IMR-90 (cell line): Measurements from ENCODE around the gene SIT1.
"Not testable (repeated sequence)": the region's sequence is repeated elsewhere in the genome, so short reads cannot be mapped to it uniquely, and the experiment has no call there.

Experiments
- BHLHE40 ChIP-seq: fragments of 150-350 bp; IDR thresholded peaks from 2 replicates; pipeline ENCODE4 v1.6.1; 2016; ENCODE audit warnings: mild to moderate bottlenecking, low read depth, low read length
- CEBPB ChIP-seq: IDR thresholded peaks from 2 replicates; pipeline ENCODE4 v1.6.1; 2012; ENCODE audit warnings: low read depth, low read length, improper control_type of control experiment
- FOS ChIP-seq: fragments of 150-350 bp; IDR thresholded peaks from 2 replicates; pipeline ENCODE4 v1.6.1; 2016; ENCODE audit warnings: low read depth, low read length
- MAFK ChIP-seq: IDR thresholded peaks from 2 replicates; pipeline ENCODE4 v1.6.1; 2012; ENCODE audit warnings: low read depth, low read length, improper control_type of control experiment
- MAZ ChIP-seq: IDR thresholded peaks from 2 replicates; pipeline ENCODE4 v1.6.1; 2012; ENCODE audit warnings: low read depth, mild to moderate bottlenecking, low read length, improper control_type of control experiment, moderate library complexity, borderline replicate concordance
- MXI1 ChIP-seq: IDR thresholded peaks from 2 replicates; pipeline ENCODE4 v1.6.1; 2012; ENCODE audit warnings: low read depth, mild to moderate bottlenecking, low read length, moderate library complexity, borderline replicate concordance
- NFE2L2 ChIP-seq: fragments of 150-350 bp; IDR thresholded peaks from 2 replicates; pipeline ENCODE4 v1.6.1; 2016; ENCODE audit warnings: low read depth, mild to moderate bottlenecking, low read length
- POLR2A ChIP-seq: IDR thresholded peaks from 2 replicates; pipeline ENCODE4 v1.6.1; 2012; ENCODE audit warnings: mild to moderate bottlenecking, low read depth, low read length
- RAD21 ChIP-seq: IDR thresholded peaks from 2 replicates; pipeline ENCODE4 v1.6.1; 2012; ENCODE audit warnings: low read length, improper control_type of control experiment
- RFX5 ChIP-seq: IDR thresholded peaks from 2 replicates; pipeline ENCODE4 v1.8.0; 2012; ENCODE audit warnings: low read depth, mild to moderate bottlenecking, low read length, moderate library complexity
- SMC3 ChIP-seq: fragments of 150-350 bp; IDR thresholded peaks from 2 replicates; pipeline ENCODE4 v1.6.1; 2016; ENCODE audit warnings: low read depth, mild to moderate bottlenecking, antibody characterized with exemption, low read length, moderate library complexity
- TF ChIP-seq, protein P1 (sequence below): conservative IDR thresholded peaks from 2 replicates; pipeline ENCODE4 v1.5.1; 2012; ENCODE audit warnings: mild to moderate bottlenecking, low read depth, low read length, improper control_type of control experiment
- TF ChIP-seq, protein P2 (sequence below): fragments of 150-350 bp; IDR thresholded peaks from 2 replicates; pipeline ENCODE4 v1.6.1; 2017; ENCODE audit warnings: mild to moderate bottlenecking, antibody characterized with exemption, low read length, low read depth
- TF ChIP-seq, protein P3 (sequence below): fragments of 150-350 bp; IDR thresholded peaks from 2 replicates; pipeline ENCODE4 v1.6.1; 2016; ENCODE audit warnings: low read depth, mild to moderate bottlenecking, low read length, moderate library complexity, borderline replicate concordance

DNA sequence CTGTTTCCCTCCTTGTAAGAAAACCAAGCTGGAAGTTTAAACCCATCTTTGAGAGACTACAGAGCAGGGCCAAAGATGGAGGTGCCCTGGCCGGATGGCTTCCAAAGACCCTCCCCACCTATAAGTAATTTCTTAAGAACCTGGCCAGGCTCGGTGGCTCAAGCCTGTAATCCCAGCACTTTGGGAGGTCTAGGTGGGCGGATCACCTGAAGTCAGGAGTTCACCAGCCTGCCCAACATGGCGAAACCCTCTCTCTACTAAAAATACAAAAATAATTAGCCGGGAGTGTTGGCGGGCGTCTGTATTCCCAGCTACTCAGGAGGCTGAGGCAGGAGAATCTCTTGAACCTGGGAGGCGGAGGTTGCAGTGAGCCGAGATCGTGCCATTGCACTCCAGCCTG lies 5.0 kb downstream of the SIT1 start:
- TF ChIP-seq, protein P1, sequence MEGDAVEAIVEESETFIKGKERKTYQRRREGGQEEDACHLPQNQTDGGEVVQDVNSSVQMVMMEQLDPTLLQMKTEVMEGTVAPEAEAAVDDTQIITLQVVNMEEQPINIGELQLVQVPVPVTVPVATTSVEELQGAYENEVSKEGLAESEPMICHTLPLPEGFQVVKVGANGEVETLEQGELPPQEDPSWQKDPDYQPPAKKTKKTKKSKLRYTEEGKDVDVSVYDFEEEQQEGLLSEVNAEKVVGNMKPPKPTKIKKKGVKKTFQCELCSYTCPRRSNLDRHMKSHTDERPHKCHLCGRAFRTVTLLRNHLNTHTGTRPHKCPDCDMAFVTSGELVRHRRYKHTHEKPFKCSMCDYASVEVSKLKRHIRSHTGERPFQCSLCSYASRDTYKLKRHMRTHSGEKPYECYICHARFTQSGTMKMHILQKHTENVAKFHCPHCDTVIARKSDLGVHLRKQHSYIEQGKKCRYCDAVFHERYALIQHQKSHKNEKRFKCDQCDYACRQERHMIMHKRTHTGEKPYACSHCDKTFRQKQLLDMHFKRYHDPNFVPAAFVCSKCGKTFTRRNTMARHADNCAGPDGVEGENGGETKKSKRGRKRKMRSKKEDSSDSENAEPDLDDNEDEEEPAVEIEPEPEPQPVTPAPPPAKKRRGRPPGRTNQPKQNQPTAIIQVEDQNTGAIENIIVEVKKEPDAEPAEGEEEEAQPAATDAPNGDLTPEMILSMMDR, result not testable (repeated sequence)
- not testable (repeated sequence) for TF ChIP-seq MAFK, POLR2A, BHLHE40, CEBPB, RFX5, MAZ, MXI1, SMC3, NFE2L2, FOS, RAD21
- TF ChIP-seq, protein P2, sequence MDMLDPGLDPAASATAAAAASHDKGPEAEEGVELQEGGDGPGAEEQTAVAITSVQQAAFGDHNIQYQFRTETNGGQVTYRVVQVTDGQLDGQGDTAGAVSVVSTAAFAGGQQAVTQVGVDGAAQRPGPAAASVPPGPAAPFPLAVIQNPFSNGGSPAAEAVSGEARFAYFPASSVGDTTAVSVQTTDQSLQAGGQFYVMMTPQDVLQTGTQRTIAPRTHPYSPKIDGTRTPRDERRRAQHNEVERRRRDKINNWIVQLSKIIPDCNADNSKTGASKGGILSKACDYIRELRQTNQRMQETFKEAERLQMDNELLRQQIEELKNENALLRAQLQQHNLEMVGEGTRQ, result not testable (repeated sequence)
- TF ChIP-seq, protein P3, sequence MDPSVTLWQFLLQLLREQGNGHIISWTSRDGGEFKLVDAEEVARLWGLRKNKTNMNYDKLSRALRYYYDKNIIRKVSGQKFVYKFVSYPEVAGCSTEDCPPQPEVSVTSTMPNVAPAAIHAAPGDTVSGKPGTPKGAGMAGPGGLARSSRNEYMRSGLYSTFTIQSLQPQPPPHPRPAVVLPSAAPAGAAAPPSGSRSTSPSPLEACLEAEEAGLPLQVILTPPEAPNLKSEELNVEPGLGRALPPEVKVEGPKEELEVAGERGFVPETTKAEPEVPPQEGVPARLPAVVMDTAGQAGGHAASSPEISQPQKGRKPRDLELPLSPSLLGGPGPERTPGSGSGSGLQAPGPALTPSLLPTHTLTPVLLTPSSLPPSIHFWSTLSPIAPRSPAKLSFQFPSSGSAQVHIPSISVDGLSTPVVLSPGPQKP, result not testable (repeated sequence)
